Activated CD4-positive, CD25-positive, alpha-beta regulatory T cell treated with anti-CD3 and anti-CD28 coated beads, Interleukin-2, amount 50 U/mL, for 16 hours (primary cell): ENCODE results near the gene SPATA31A5.
"Not testable (repeated sequence)": the region's sequence is repeated elsewhere in the genome, so short reads cannot be mapped to it uniquely, and the experiment has no call there.

Experiments used
- DNase-seq: peaks from one replicate; pipeline ENCODE4 v3.0.0-alpha.2; 2020; ENCODE audit warnings: low read depth, low spot score

Gene SPATA31A5

DNA sequence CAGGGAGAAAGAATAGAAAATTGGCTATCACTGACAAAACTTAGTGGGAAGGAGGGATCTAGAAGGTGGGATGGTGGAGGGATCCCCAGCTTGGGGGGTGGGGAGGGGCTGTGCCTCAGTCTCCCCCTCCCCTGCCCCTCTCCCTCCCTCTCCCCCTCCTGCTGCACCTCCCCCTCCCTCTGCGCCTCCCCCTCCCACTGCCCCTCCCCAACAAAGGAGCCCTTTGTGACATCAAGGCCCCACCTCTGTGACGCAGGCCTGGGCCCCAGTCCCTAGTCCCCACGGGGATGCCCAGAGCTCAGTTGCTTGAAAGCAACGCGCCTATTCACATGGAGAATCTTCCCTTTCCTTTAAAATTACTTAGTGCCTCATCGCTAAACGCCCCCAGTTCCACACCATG is at the start of gene SPATA31A5:
TSS of gene SPATA31A5 (plus strand) at position 301 of the 400 bp plus-strand sequence. CDS start at position 330, 29 bp downstream.
- DNase-seq, result not testable (repeated sequence)

DNA sequence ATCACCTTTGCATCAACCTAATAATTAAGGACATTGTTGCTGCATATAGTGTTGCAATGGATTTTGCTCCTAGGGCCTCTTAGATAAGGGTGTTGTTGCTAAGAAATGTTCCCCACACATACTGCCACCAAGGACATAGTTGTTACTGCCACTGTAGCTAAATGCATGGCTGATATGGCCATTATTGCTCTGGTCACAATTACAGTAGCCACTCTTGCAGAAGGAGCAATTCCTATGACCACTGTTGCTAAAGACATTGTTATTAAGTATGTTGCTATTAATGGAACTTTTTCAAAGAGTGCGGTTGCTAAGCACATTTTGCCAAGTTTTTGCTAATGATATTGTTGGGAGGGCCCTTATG is 48.8 kb downstream of the SPATA31A5 start:
- DNase-seq, result not testable (repeated sequence)

DNA sequence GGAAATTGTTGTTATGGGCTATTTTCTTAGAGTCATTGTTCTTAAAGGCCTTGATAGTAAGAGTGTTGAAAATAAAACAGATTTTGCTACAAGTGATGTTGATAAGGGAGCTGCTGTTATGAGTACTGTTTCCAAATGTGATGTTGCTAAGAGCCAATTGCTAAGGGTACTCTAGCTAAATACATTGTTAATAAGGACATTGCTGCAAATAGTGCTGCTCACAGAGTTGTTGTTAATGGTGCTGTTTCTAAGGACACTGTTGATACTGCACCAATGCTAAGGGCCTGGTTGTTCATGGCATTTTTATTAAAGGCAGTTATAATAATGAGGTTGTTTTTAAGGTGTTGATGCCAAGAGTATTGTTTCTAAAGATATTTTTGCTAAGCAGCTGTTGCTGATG is 52.2 kb downstream of the SPATA31A5 start:
- DNase-seq, result not testable (repeated sequence)
